Prostate gland (tissue), 2 donors: ENCODE measurements around the gene CD69.

ENCODE experiments used
- CTCF ChIP-seq, 4 experiments: fragments of 200-600 bp in 2 of 4; fragments of 450-650 bp in 2 of 4; sonication (generic) in 2 of 4; IDR thresholded peaks; 1 replicate in 3 of 4; 2 replicates in 1 of 4; pipeline ENCODE4 v1.5.1; 2016 to 2019; ENCODE audit warnings: antibody characterized with exemption in 4 of 4, mild to moderate bottlenecking in 2 of 4, moderate library complexity in 2 of 4
- POLR2A ChIP-seq: fragments of 450-650 bp; IDR thresholded peaks from one replicate; pipeline ENCODE4 v1.6.1; 2016; ENCODE audit warnings: antibody characterized with exemption, mild to moderate bottlenecking
- POLR2AphosphoS5 ChIP-seq: sonication (generic); formaldehyde crosslinking; IDR thresholded peaks from one replicate; pipeline ENCODE4 v1.6.1; 2017; ENCODE audit warnings: antibody characterized with exemption

GRCh38 chr12:9727813-9728212 is 32.9 kb downstream of the CD69 start:
- TF ChIP-seq POLR2A (no peak), CTCF (IDR thresholded peaks at IDR 0.05) (no peak), POLR2AphosphoS5 (no peak)
